GM18502 (cell line): ENCODE results near the gene WIPF3.

ENCODE experiments used
- ATAC-seq: cut with Tn5 transposase; IDR thresholded peaks from one replicate; pipeline ENCODE4 v1.9.1; 2021; ENCODE audit warnings: mild to moderate bottlenecking; ENCODE audit not compliant: unreplicated experiment, poor library complexity

The WIPF3 gene

DNA sequence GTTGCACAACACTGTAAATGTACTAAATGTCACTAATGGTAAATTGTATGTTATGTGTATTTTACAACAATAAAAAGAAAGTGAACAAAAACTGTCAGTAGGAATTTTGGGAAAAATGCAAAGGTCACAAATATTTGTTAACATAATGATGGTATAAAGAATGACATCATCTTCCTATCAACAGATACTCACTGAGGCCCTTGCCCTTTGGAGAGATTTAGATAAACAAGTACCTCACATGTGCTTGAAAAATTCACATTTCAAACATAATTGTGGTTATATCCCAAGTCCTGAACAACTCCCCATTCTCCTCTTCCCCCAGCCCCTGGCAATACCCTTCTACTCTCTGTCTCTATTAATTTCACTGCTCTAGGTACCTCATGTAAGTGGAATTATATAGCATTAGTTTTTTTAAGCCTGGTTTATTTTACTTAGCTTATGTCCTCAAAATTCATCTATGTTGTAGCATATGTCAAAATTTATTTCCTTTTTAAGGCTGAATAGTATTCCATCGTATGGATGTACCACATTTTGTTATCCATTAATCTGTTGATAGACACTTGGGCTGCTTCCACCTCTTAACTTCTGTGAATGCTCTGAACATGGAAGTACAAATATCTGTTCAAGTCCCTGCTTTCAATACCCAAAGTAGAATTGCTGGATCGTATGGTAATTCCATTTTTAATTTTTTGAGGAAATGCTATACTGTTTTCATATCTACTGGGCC, 90.5 kb downstream of the WIPF3 start:
- ATAC-seq: no peak

DNA sequence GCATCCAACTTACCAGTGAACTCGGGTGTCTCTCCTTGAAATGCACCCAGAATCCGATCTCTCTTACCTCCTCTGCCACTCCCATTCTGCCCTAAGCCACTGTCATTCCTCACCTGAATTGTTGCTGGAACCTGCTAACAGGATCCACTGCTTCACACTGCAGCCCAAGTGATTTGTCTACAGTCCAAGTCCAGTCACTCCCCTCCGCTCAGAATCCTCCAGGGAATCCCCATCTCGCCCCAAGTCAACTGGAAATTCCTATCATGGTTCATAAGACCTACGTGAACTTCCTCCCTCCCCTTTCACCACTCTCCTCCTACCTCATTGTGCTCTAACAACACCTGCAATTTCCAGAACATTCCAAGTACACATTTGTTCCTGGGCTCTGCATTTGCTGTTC, 92.0 kb downstream of the WIPF3 start:
- ATAC-seq: no peak

DNA sequence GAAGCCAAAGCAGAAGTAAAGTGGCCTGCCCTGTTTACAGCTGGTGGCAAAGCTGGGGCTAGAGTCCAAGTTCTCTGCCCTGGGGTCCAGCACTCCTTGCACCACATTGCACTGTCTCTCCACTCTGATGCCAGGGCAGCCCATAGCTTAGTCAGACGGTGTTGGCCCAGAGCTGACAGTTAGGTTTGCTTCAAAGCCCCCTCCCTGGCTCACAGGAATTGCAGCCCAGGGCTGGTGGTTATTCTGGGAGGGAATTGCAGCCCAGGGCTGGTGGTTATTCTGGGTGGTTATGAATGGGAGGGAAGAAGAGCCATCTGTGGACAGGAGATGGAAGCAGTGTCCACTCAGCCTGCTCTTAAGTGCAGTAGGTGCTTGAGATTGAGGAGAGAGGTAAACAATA, 94.4 kb downstream of the WIPF3 start:
- no peak for ATAC-seq

DNA sequence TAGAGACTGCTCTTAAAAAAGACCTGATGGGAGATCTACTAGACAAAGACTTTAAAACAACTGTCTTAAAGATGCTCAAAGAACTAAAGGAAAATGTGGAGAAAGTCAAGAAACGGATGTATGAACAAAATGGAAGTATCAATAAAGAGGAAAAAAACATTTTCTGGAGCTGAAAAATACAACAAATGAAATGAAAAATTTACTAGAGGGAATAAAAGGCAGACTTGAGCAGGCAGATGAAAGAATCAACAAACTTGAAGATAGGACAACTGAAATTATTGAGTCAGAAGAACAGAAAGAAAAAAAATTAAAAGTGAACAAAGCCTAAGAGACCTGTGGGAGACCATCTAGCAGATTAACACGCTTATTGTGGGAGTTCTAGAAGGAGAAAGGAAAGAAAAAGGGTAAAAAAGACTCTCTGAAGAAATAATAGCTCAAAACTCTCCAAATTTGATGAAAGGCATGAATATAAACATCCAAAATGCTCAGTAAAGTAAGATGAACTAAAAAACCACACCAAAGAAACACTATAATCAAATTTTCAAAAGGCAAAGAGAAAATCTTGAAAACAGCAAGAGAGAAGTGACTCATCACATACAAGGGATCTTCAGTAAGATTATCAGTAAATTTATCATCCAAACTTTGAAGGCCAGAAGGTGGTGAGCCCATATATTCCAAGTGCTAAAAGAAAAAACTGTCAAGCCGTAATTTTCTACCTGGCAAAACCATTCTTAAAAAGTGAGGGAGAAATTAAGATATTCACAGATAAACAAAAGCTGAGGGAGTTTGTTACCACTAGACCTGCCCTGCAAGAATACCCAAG, 100.1 kb downstream of the WIPF3 start:
- no peak for ATAC-seq

DNA sequence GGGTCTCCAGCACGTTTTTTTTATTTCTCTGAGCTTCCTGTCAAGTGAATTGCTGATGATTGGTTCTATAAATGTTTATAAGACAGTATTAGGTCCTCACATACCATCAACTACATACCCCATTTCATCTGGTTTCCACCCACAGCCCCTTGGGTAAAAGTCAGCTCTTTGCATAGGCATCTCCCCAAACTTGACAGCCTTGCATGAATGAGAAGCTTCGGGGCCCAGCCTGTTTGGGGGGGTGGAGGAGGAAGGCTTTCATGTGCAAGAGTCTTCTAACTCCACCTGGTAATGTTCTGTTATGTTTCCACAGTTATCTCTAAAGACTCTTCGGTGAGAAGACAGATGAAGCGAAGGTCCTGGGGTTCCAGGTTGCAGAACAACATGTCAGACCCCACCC, 107.9 kb downstream of the WIPF3 start:
- ATAC-seq: no peak

DNA sequence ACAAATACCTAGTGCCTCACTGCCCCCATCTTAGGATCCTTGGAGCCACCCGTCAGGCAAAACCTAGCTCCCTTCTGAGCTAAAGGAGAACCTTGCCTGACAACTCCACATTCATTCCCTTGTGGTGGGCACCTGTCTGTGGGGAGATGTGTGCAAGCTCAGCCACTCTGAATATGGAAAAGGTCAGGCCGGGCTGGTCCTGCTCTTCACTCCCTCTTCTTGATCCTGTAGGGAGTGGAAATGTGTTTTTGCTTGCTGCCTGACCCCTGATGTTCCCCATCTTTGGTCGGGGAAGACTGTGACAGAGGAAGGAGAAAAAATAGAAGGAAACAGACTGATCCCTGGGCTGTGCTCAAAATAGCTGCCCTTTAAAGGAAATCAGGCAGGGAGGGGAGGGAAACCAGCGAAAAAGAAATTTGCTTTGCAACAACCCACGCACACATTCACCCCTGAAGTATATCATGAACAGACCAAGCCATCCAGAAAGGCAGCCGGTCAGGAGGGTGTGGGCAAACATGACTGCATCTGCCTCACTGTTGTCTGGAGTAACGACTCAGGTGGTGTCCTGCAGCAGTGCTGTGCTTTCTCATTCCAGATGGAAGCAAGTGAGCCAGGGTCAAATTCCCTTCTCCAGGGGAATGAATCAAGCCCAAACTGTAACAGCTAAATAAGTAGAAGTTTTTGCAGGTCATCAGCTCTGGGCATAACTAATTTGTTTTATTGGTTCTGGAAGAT, 109.3 kb downstream of the WIPF3 start:
- no peak for ATAC-seq

DNA sequence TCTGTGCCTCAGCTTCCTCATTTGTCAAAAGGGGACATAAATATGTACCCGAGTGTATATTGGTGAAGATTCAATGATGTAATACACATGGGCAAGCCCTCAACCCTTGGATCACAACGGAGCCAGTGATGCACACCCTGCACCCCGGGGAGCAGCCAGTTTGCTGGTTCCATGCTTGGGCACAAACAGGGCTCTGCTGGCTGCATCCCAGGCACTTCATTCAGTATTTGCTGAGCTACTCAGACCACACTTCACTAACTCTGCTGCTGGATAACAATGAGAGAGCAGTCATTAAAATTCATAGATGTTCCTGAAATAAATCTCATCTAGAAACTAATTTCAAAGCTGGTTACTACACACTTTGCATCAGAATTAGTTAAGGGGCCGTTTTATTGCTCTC, 111.3 kb downstream of the WIPF3 start:
- no peak for ATAC-seq

DNA sequence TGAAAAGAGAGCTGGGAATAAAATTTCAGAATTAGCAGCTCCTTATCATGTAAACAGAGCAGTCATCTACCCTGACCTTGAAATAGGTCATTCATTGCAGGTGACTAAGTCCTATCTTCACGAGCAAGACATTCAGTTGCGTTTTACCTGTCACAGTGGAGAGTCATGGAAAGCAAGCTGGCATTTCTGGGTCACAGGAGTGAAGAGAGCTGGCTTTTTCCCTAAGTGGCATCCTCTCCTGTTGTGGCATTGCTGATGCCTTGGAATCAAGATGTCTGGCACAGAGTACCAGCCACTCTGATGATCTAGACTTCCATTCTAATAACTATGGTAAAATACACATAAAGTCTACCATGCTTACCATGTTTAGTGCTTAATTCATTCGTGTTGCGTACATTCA, 112.5 kb downstream of the WIPF3 start:
- ATAC-seq: no peak

DNA sequence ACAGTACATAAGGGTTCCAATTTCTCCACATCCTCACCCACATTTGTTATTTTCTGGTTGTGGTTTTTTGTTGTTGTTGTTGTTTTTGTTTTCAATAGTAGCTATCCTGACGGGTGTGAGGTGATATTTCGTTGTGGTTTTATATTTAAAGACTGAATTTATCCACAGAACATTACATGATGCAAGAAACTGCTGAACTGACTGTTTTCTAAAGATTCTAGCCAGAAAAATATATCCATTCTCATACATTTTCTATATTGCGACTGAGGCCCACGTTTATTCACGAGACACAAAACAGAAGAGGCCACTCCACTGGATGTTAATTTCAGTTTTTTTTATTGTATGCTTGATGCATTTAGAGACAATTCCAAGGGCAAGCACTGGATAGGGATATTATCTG, 113.5 kb downstream of the WIPF3 start:
- no peak for ATAC-seq

DNA sequence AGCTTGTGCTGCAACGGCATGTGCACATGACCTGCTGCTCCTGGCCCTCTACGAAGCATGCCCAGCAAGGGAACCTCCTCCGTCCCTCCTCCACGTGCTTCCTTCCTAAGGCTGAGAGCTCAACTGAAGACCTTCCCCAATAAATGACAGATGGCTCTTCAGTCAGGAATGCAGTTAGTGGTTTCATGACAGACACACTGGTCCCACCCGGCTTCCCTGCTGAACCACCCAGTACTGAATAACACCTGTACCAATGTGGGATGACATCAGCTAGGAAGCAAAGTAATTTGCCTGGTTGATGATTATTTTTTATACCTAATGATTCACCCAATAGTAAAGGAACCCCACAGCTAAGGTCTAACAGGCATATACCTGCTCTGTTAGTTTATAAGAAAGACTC, 114.2 kb downstream of the WIPF3 start:
- no peak for ATAC-seq

DNA sequence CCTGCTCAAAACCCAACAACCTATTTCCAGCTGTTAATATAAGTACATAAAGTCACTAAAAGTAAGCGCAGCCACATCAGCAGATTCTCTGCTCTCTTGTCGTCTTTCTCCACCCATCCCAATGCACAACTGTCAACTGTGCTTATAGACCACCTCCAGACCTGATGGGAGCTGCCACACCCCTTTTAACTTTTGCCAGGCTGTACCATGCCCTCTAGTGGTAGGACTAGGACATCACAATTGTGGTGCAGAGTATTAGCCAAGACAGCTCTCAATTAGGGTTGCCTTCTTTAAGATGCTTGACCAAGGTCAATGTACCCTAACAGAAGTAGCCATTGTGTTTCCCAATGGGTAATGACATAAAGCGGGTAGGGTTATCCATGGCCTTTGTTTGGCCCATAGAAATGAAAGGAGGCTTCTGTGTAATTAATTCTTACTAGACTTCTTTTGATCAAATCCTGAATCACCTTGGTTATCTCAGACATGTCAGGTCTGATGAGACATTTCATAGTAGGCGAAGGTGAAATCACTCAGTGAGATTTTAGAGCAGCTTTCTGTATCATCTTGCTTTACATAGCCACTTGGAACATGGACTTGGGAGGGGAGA, 115.2 kb downstream of the WIPF3 start:
- ATAC-seq: peak; percentile 90

DNA sequence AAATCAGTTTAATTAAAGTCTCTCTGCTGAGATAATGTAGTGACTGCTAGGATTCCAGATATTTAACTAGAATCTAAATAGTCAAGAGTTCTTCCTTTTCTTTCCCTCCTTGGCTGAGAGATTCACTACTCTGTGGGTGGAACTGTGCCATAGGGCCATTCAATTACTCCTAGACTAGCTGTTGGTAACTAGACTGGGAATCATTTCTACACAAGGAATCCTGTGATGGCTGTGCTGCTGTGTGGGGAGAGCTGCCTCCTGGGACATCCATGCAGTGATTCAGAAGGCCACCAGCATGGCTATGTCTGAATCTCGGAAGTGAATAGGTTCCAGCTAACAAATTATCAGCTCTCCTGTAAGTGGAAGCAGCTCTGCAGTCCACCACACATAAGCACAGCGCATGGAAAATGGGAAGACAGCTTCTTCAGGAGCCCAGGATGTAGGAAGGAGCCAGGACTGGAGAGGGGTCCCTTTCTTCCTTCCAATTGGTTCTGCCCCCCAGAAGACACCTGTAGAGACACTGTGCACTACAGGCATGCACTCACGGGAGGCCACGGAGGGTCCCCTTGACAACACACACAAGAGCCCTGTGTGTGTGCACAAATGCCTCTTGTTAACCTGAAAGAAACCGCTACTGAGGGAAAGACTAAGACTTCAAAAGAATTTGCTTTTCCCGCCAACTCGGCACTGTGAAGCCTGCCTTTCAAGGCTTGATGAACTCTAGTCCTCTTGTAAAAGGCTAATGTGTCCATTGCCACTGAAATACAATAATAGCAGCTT, 116.8 kb downstream of the WIPF3 start:
- ATAC-seq: no peak

DNA sequence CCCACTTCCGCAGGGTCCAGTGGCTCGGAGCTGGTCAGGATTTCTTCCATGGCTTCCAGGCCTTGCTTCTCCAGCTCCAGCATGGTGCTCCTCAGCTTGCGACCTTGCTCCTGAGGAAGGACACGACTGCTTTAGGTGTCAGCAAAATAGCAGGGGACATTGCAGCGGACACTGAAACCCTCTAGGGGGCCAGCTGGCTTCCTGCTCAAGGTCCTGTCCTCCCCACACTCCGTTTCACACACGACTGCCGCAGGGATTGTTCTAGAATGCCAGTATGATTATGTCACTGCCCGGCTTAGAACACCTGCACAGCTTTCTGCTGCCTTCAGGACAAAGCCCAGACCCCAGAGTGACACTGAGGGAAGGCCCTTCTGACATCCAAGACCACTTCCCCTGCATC, 117.7 kb downstream of the WIPF3 start:
- no peak for ATAC-seq

DNA sequence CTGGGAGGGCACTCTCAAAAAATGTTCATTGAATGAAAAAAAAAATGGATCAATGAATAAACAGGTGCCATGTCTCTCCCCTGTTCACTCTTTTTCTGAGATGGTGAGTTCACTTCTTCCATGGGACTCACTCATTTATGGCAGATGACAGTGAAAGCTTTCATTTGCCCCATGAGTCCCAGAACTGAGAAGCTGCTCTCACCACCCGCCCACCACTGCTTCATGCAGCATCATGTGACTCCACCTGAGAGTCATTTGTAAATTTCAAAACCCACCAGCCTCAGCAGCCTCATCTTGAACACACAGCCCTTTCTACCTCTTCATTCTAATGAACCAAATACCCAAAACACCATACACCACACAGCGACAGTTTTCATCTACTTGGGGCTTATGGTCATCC, 118.4 kb downstream of the WIPF3 start:
- ATAC-seq: no peak

DNA sequence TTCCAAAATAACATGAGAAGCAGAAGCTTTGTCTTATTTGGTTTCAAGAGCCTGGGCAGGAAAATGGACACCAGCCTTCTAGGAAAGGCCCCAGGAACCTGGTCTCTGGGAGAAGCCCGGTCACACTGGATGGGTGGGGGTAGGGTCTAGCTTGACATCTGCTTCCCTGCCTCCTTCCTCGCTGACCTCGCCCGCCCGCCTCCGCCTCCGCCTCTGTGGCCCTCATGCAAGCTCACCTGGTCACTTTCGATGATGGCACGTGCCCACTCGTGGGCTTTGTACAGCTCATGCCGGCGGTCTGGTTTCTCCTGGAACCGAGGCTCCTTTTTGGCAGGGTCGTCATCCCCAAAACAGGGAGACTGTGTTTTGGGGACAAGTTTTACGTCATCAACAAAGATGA, 119.9 kb downstream of the WIPF3 start:
- no peak for ATAC-seq

DNA sequence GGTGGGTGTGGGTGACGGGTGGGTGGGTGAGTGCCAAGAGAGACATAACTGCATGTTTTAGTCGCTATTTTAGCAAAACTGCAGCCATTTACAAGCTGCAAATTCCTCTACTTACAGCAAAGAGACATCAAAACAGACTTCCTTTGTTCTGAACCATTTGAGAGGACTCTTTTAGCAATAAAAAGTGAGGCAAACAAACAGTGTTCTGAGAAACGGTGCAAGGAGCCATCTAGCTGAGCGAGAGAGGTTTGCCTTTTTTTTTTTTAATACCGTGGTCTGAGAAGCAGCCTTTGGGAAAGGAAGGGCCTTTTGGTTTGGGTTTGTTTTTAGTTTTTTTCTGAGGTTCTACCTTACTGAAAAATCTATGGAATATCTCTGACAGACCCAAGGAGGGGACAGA, 120.4 kb downstream of the WIPF3 start:
- ATAC-seq: no peak

DNA sequence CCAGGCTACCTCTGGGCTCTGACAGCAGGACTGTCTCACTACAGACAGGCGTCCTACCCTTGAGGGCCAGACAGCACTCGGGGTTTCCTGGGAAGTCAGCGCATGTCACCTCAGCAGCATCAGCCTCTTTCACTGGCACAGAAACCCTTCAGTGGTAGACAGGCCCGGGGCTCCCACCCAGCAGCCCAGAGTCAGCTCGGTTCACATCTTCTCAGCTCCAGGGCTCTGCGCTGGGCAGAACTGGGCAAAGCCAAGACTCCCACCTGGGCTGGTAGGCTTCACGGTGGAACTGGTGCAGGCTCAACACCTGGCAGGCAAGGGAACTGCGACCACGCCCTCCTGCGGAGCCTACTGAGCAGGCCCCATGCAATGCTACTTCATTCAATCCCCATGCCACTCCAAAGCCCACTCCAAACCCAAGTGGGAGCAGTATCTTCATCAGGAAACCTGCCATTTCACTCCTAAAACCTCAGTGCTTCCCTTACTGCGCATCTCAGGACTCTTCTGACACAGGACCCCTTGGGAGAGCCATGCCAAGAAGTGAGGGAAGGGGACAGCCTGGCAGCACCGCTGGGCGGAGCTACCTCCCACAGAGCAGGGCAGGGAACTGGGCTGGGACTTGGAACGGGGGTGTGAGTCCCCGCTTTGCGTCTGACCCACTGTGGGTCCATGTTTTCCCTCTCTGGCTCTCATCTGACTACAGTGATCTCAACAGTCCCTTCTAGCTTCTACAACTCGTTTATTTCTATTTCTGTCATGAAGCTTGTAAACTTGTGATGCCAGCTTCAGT, 122.9 kb downstream of the WIPF3 start:
- no peak for ATAC-seq

DNA sequence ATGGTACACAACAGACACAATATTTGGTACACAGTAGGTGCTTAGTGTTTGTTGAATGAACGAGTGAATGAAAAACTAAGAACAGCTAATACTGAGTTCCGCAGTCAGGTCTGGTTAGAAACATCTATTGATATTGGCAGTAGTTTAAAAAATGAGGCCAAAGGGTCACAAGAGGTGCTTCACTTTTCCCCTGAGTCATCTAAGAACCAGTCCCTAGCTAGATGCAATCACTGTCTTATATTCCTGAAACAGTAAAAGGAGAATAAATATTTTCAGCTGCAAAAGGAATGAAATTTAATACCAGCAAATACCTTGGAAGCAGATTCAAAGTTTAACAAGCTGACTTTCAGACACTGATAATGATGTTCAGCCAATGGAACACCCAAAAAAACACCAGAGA, 128.8 kb downstream of the WIPF3 start:
- ATAC-seq: no peak

DNA sequence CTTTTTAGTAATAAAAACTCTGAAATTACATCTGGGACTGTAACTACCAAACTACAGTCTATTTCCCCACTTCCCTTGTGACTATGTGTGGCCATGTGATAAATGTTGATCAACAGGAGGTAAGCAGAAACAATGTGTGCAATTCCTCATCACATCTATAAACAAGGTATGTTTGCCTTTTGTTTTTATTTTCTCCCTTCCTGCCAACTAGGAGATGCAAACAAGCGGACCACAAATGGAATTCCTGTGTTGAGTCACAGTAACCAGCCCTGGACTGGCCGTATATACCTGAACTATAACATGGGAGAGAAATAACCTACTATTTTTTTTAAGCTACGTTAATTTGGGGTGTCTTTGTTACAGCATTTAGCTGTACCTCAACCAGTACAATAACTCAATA, 130.8 kb downstream of the WIPF3 start:
- no peak for ATAC-seq
